ENCODE measurements around the gene GPER1.

Gene GPER1

GRCh38 chr7:1119201-1119600 lies 31.3 kb downstream of the GPER1 start:
- no peak for DNase-seq
- Histone ChIP-seq H3K36me3 (ENCODE audit: control insufficient read depth, insufficient read depth, low read length) (no peaks in the 10 kb centered on the region), H3K27ac (ENCODE audit: insufficient read depth, low read length, poor library complexity, severe bottlenecking) (no peak overlapping the region)

GRCh38 chr7:1120791-1121190 lies 32.9 kb downstream of the GPER1 start:
- Histone ChIP-seq H3K4me3 (ENCODE audit: insufficient read depth, low read depth, low read length, poor library complexity, severe bottlenecking) (no peak overlapping the region), H3K36me3 (ENCODE audit: control insufficient read depth, insufficient read depth, low read length) (peaks cover 5% of the 10 kb centered on the region), H3K27me3 (replicated peaks; ENCODE audit: control insufficient read depth, insufficient read depth, low read length, poor library complexity, severe bottlenecking) (no peaks in the 10 kb centered on the region), H3K27ac (ENCODE audit: insufficient read depth, low read length, poor library complexity, severe bottlenecking) (no peak overlapping the region), H3K4me1 (ENCODE audit: control insufficient read depth, insufficient read depth, low read length, poor library complexity, severe bottlenecking) (no peaks in the 10 kb centered on the region), H3K9me3 (ENCODE audit: control insufficient read depth, low read length) (no peaks in the 10 kb centered on the region)
- DNase-seq: no peak

More at GRCh38 chr7:1119201-1119600, 31.3 kb downstream of the GPER1 start:
- no peaks in the 10 kb centered on the region for H3K9me3 ChIP-seq (ENCODE audit: control insufficient read depth, low read length)
- no peaks in the 10 kb centered on the region for H3K4me1 ChIP-seq (ENCODE audit: control insufficient read depth, insufficient read depth, low read length, poor library complexity, severe bottlenecking)
- no peak overlapping the region for H3K4me3 ChIP-seq (ENCODE audit: insufficient read depth, low read depth, low read length, poor library complexity, severe bottlenecking)
- H3K27me3 ChIP-seq (replicated peaks; ENCODE audit: control insufficient read depth, insufficient read depth, low read length, poor library complexity, severe bottlenecking): no peaks in the 10 kb centered on the region

GRCh38 chr7:1121476-1121875 lies 33.6 kb downstream of the GPER1 start:
- no peak overlapping the region for H3K4me3 ChIP-seq (ENCODE audit: insufficient read depth, low read depth, low read length, poor library complexity, severe bottlenecking)
- no peaks in the 10 kb centered on the region for H3K4me1 ChIP-seq (ENCODE audit: control insufficient read depth, insufficient read depth, low read length, poor library complexity, severe bottlenecking)
- H3K27ac ChIP-seq (ENCODE audit: insufficient read depth, low read length, poor library complexity, severe bottlenecking): no peak overlapping the region
- peaks cover 5% of the 10 kb centered on the region for H3K36me3 ChIP-seq (ENCODE audit: control insufficient read depth, insufficient read depth, low read length)
- no peaks in the 10 kb centered on the region for H3K27me3 ChIP-seq (replicated peaks; ENCODE audit: control insufficient read depth, insufficient read depth, low read length, poor library complexity, severe bottlenecking)
- no peak for DNase-seq
- H3K9me3 ChIP-seq (ENCODE audit: control insufficient read depth, low read length): no peaks in the 10 kb centered on the region

- H3K4me3 ChIP-seq (ENCODE audit: insufficient read depth, low read depth, low read length, poor library complexity, severe bottlenecking): no peak overlapping the region
- peaks cover 5% of the 10 kb centered on the region for H3K36me3 ChIP-seq (ENCODE audit: control insufficient read depth, insufficient read depth, low read length)
- no peaks in the 10 kb centered on the region for H3K4me1 ChIP-seq (ENCODE audit: control insufficient read depth, insufficient read depth, low read length, poor library complexity, severe bottlenecking)
- no peak overlapping the region for H3K27ac ChIP-seq (ENCODE audit: insufficient read depth, low read length, poor library complexity, severe bottlenecking)
- no peaks in the 10 kb centered on the region for H3K27me3 ChIP-seq (replicated peaks; ENCODE audit: control insufficient read depth, insufficient read depth, low read length, poor library complexity, severe bottlenecking)
- DNase-seq: no peak
- H3K9me3 ChIP-seq (ENCODE audit: control insufficient read depth, low read length): no peaks in the 10 kb centered on the region
Observed at GRCh38 chr7:1121886-1122831, 34.2 kb downstream of the GPER1 start.

- Histone ChIP-seq H3K4me3 (ENCODE audit: insufficient read depth, low read depth, low read length, poor library complexity, severe bottlenecking) (no peak overlapping the region), H3K27ac (ENCODE audit: insufficient read depth, low read length, poor library complexity, severe bottlenecking) (no peak overlapping the region), H3K27me3 (replicated peaks; ENCODE audit: control insufficient read depth, insufficient read depth, low read length, poor library complexity, severe bottlenecking) (no peaks in the 10 kb centered on the region), H3K36me3 (ENCODE audit: control insufficient read depth, insufficient read depth, low read length) (peaks cover 5% of the 10 kb centered on the region), H3K4me1 (ENCODE audit: control insufficient read depth, insufficient read depth, low read length, poor library complexity, severe bottlenecking) (no peaks in the 10 kb centered on the region), H3K9me3 (ENCODE audit: control insufficient read depth, low read length) (no peaks in the 10 kb centered on the region)
- no peak for DNase-seq
Observed at GRCh38 chr7:1122832-1123501, 35.1 kb downstream of the GPER1 start.

- Histone ChIP-seq H3K27me3 (replicated peaks; ENCODE audit: control insufficient read depth, insufficient read depth, low read length, poor library complexity, severe bottlenecking) (no peaks in the 10 kb centered on the region), H3K9me3 (ENCODE audit: control insufficient read depth, low read length) (no peaks in the 10 kb centered on the region), H3K4me3 (ENCODE audit: insufficient read depth, low read depth, low read length, poor library complexity, severe bottlenecking) (no peak overlapping the region), H3K4me1 (ENCODE audit: control insufficient read depth, insufficient read depth, low read length, poor library complexity, severe bottlenecking) (no peaks in the 10 kb centered on the region), H3K27ac (ENCODE audit: insufficient read depth, low read length, poor library complexity, severe bottlenecking) (no peak overlapping the region), H3K36me3 (ENCODE audit: control insufficient read depth, insufficient read depth, low read length) (peaks cover 5% of the 10 kb centered on the region)
- DNase-seq: no peak
Observed at GRCh38 chr7:1123715-1124114, 35.8 kb downstream of the GPER1 start.

- Histone ChIP-seq H3K4me1 (ENCODE audit: control insufficient read depth, insufficient read depth, low read length, poor library complexity, severe bottlenecking) (no peaks in the 10 kb centered on the region), H3K27me3 (replicated peaks; ENCODE audit: control insufficient read depth, insufficient read depth, low read length, poor library complexity, severe bottlenecking) (no peaks in the 10 kb centered on the region), H3K27ac (ENCODE audit: insufficient read depth, low read length, poor library complexity, severe bottlenecking) (no peak overlapping the region), H3K4me3 (ENCODE audit: insufficient read depth, low read depth, low read length, poor library complexity, severe bottlenecking) (no peak overlapping the region), H3K9me3 (ENCODE audit: control insufficient read depth, low read length) (no peaks in the 10 kb centered on the region), H3K36me3 (ENCODE audit: control insufficient read depth, insufficient read depth, low read length) (peaks cover 5% of the 10 kb centered on the region)
- no peak for DNase-seq
Observed at GRCh38 chr7:1124164-1124563, 36.3 kb downstream of the GPER1 start.

GRCh38 chr7:1124816-1125602 lies 37.1 kb downstream of the GPER1 start:
- no peak for DNase-seq
- Histone ChIP-seq H3K4me3 (ENCODE audit: insufficient read depth, low read depth, low read length, poor library complexity, severe bottlenecking) (no peak overlapping the region), H3K9me3 (ENCODE audit: control insufficient read depth, low read length) (no peaks in the 10 kb centered on the region), H3K27me3 (replicated peaks; ENCODE audit: control insufficient read depth, insufficient read depth, low read length, poor library complexity, severe bottlenecking) (no peaks in the 10 kb centered on the region), H3K27ac (ENCODE audit: insufficient read depth, low read length, poor library complexity, severe bottlenecking) (no peak overlapping the region), H3K36me3 (ENCODE audit: control insufficient read depth, insufficient read depth, low read length) (peaks cover 5% of the 10 kb centered on the region), H3K4me1 (ENCODE audit: control insufficient read depth, insufficient read depth, low read length, poor library complexity, severe bottlenecking) (no peaks in the 10 kb centered on the region)

- H3K4me1 ChIP-seq (ENCODE audit: control insufficient read depth, insufficient read depth, low read length, poor library complexity, severe bottlenecking): no peaks in the 10 kb centered on the region
- no peak overlapping the region for H3K27ac ChIP-seq (ENCODE audit: insufficient read depth, low read length, poor library complexity, severe bottlenecking)
- H3K27me3 ChIP-seq (replicated peaks; ENCODE audit: control insufficient read depth, insufficient read depth, low read length, poor library complexity, severe bottlenecking): no peaks in the 10 kb centered on the region
- H3K9me3 ChIP-seq (ENCODE audit: control insufficient read depth, low read length): no peaks in the 10 kb centered on the region
- peaks cover 5% of the 10 kb centered on the region for H3K36me3 ChIP-seq (ENCODE audit: control insufficient read depth, insufficient read depth, low read length)
- no peak overlapping the region for H3K4me3 ChIP-seq (ENCODE audit: insufficient read depth, low read depth, low read length, poor library complexity, severe bottlenecking)
- no peak for DNase-seq
Observed at GRCh38 chr7:1125603-1125969, 37.7 kb downstream of the GPER1 start.
